ENCODE data around the gene ATP6V0A4. TPM values are rescaled to one million over a fixed set of nuclear protein-coding genes. Genes with fewer than 3 reads are reported as not detected.

ATP6V0A4 gene
- total RNA-seq, 1 experiment from 2014 or later = not detected

DNA sequence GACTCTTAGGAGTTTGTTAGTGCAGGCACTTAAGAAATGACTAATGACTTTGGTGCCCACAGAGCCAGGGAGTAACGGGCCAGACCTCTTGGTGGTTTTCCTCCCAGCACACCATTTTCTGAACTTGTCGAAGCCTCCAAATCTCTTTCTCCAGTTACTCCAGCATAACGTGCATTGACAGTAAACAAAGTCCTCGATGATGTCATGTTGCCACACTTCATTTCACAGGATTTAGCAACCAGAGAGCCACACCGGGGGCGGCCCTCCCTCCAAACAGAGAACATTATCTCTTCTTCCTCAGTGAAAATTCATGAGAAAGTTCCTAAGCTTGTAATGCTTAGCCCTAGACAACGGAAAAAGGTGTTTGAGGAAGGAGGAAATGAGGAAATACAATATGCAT is 92.8 kb downstream of the ATP6V0A4 start:
- Histone ChIP-seq H3K9me2 (ENCODE audit: insufficient read depth) (no peaks in the 10 kb centered on the region), H3K36me3 (ENCODE audit: control insufficient read depth in 1 of 2, insufficient read depth in 2 of 2, low read length in 2 of 2) (no peaks in the 10 kb centered on the region), H3K4me1 (ENCODE audit: control insufficient read depth in 1 of 2, insufficient read depth in 2 of 2, low read length in 2 of 2) (no peaks in the 10 kb centered on the region), H3K27me3 (ENCODE audit: insufficient read depth, low read length) (no peaks in the 10 kb centered on the region), H3K9me3 (ENCODE audit: control insufficient read depth in 1 of 2, insufficient read depth in 1 of 2, low read depth in 1 of 2, low read length in 2 of 2) (no peaks in the 10 kb centered on the region), H4K20me1 (ENCODE audit: insufficient read depth) (no peaks in the 10 kb centered on the region), H3K9ac (ENCODE audit: low read length) (no peak overlapping the region), H2AFZ (ENCODE audit: low read depth, low read length, poor library complexity, severe bottlenecking) (no peak overlapping the region), H3K79me2 (ENCODE audit: insufficient read depth, low read length) (no peaks in the 10 kb centered on the region), H3K4me2 (ENCODE audit: low read length) (no peak overlapping the region), H3K27ac (ENCODE audit: low read depth, low read length) (no peak overlapping the region), H3K4me3 (replicated peaks in 1 of 2; ENCODE audit: low read depth in 1 of 2, low read length in 2 of 2) (no peak overlapping the region)
- intact Hi-C loops (cut with micrococcal nuclease) = no loop called here
- ChIA-PET RAD21 (ENCODE audit: low non-redundant PET in 1 of 2, low total read pairs in 2 of 2, uncharacterized antibody in 2 of 2, unreplicated experiment in 2 of 2) (no interaction called here), CTCF (no interaction called here), POLR2A (no interaction called here)
- DNase-seq (ENCODE audit: low read depth, low spot score) (no peak), ATAC-seq (no peak)
- BruUV-seq (replicated peaks) = no TSS peak
- no peak for TF ChIP-seq TCF7L2 (IDR thresholded peaks at IDR 0.05; ENCODE audit: borderline replicate concordance, extremely low read depth, insufficient read depth, insufficient read length)
- TF ChIP-seq, protein P1, sequence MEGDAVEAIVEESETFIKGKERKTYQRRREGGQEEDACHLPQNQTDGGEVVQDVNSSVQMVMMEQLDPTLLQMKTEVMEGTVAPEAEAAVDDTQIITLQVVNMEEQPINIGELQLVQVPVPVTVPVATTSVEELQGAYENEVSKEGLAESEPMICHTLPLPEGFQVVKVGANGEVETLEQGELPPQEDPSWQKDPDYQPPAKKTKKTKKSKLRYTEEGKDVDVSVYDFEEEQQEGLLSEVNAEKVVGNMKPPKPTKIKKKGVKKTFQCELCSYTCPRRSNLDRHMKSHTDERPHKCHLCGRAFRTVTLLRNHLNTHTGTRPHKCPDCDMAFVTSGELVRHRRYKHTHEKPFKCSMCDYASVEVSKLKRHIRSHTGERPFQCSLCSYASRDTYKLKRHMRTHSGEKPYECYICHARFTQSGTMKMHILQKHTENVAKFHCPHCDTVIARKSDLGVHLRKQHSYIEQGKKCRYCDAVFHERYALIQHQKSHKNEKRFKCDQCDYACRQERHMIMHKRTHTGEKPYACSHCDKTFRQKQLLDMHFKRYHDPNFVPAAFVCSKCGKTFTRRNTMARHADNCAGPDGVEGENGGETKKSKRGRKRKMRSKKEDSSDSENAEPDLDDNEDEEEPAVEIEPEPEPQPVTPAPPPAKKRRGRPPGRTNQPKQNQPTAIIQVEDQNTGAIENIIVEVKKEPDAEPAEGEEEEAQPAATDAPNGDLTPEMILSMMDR (IDR thresholded peaks at IDR 0.05 in 2 of 3, conservative IDR thresholded peaks at IDR 0.05 in 1 of 3; ENCODE audit: borderline replicate concordance in 1 of 3, insufficient read depth in 1 of 3, low read depth in 2 of 3, low read length in 2 of 3) = no peak
- TF ChIP-seq, protein P2, sequence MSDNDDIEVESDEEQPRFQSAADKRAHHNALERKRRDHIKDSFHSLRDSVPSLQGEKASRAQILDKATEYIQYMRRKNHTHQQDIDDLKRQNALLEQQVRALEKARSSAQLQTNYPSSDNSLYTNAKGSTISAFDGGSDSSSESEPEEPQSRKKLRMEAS (IDR thresholded peaks at IDR 0.05) = no peak
- no peak for TF ChIP-seq SIN3A (IDR thresholded peaks at IDR 0.05; ENCODE audit: low read depth)
- TF ChIP-seq EGR1 (IDR thresholded peaks at IDR 0.05; ENCODE audit: low read depth) = no peak

DNA sequence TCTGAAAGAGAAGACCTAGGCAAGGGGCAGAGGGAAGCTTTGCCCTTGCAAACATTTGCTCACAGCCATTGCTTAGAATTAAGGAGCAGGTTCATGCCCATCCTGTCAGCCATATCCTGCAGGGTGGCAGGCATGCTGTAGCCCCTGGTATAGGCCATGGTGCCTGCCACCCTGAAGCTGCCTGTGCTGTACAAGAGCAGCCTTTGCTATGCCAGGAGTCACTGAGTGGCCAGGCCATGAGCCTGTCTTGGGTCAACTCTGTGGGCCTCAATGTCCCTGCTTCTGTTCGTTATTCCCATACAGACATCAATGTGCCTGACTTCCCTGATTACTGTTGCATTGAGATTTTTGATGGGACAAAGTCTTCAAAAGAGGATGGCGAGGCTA is 96.5 kb downstream of the ATP6V0A4 start:
- Histone ChIP-seq H3K4me2 (ENCODE audit: low read length) (no peak overlapping the region), H3K9me2 (ENCODE audit: insufficient read depth) (no peaks in the 10 kb centered on the region), H3K9ac (ENCODE audit: low read length) (no peak overlapping the region)

More for the DNA sequence above, 96.5 kb downstream of the ATP6V0A4 start:
- H3K4me1 ChIP-seq (ENCODE audit: control insufficient read depth in 1 of 2, insufficient read depth in 2 of 2, low read length in 2 of 2) = no peaks in the 10 kb centered on the region
- RAD21 ChIA-PET (ENCODE audit: low non-redundant PET in 1 of 2, low total read pairs in 2 of 2, uncharacterized antibody in 2 of 2, unreplicated experiment in 2 of 2) = no interaction called here
- no peak overlapping the region for H3K4me3 ChIP-seq (replicated peaks in 1 of 2; ENCODE audit: low read depth in 1 of 2, low read length in 2 of 2)
- no peak overlapping the region for H2AFZ ChIP-seq (ENCODE audit: low read depth, low read length, poor library complexity, severe bottlenecking)
- ATAC-seq = no peak
- TF ChIP-seq EZH2phosphoT487 (IDR thresholded peaks at IDR 0.05; ENCODE audit: borderline replicate concordance) (no peak), CBX3 (IDR thresholded peaks at IDR 0.05; ENCODE audit: low read depth) (no peak), ZFX (IDR thresholded peaks at IDR 0.05) (no peak), FOSL1 (IDR thresholded peaks at IDR 0.05; ENCODE audit: low read depth) (no peak)
- H4K20me1 ChIP-seq (ENCODE audit: insufficient read depth) = no peaks in the 10 kb centered on the region
- no peaks in the 10 kb centered on the region for H3K36me3 ChIP-seq (ENCODE audit: control insufficient read depth in 1 of 2, insufficient read depth in 2 of 2, low read length in 2 of 2)
- POLR2A ChIA-PET = no interaction called here
- CTCF ChIA-PET = no interaction called here
- H3K9me3 ChIP-seq (ENCODE audit: control insufficient read depth in 1 of 2, insufficient read depth in 1 of 2, low read depth in 1 of 2, low read length in 2 of 2) = no peaks in the 10 kb centered on the region
- no peak overlapping the region for H3K27ac ChIP-seq (ENCODE audit: low read depth, low read length)
- 0 out of 2 replicates have a peak, but pooled peaks cover 6% of the 10 kb centered on the region for H3K27me3 ChIP-seq (ENCODE audit: insufficient read depth, low read length)
- intact Hi-C loops (cut with micrococcal nuclease) = no loop called here
- no peak for DNase-seq (ENCODE audit: low read depth, low spot score)
- no peaks in the 10 kb centered on the region for H3K79me2 ChIP-seq (ENCODE audit: insufficient read depth, low read length)
- BruUV-seq (replicated peaks) = no TSS peak
